Right lung (tissue), 5 donors: ENCODE measurements around the gene RSRP1. TPM values are rescaled to one million over a fixed set of nuclear protein-coding genes. Genes with fewer than 3 reads are reported as not detected.

Source experiments
- DNase-seq, 2 donors: peaks; one replicate each; pipeline ENCODE4 v3.0.0-alpha.2; 2013
- polyA plus RNA-seq, 5 donors: library from polyadenylated mRNA; unstranded; fragments of 120-200 nt; gene quantifications; one replicate each; pipeline versions ENCODE4 v1.2.1 to v1.2.3, GENCODE V29; 2013; ENCODE audit warnings: inconsistent platforms in 1 of 5, low replicate concordance in 1 of 5; ENCODE audit not compliant: insufficient read length in 5 of 5, insufficient read depth in 1 of 5

RSRP1 gene
- polyA plus RNA-seq, 5 donors, result 166 to 246 (median 233) TPM

DNA sequence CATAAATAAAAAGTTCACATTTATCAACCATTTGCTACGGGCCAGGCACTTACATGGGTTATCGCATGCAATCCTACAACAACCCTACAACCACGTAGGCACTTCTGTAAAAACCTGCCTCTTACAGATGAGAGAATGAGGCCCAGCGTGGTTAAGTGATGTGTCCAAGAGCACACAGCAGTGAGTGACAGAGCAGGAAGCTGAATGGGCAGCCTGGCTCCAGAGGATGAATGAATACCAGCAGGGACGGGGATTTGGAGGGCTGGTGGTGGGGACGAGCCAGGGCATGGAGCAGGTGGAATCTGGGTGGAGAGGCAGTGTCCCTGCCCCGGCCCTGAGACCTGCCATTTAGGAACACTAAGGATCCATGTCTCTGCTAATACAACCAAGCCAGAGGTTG, 50.4 kb downstream of the RSRP1 start:
- no peak for DNase-seq

DNA sequence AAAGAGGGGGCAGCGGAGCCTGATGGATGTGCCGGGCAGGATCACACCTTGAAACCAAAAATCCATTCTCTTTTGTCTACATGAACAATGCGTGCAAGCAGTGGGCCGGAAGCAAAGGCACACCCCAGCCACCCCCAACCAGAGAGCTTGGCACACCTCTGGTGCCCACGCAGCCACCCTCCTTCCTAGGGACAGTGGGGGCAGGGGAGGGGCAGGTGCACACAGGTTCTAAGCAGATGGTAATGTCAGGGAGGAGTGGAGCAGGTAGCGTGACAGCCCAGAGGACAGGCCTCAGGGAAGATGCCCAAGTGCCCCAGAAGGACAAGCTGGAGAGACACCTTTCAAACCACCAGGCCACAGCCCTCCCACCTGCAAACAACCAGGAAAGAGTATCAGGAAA, 51.4 kb downstream of the RSRP1 start:
- no peak for DNase-seq

DNA sequence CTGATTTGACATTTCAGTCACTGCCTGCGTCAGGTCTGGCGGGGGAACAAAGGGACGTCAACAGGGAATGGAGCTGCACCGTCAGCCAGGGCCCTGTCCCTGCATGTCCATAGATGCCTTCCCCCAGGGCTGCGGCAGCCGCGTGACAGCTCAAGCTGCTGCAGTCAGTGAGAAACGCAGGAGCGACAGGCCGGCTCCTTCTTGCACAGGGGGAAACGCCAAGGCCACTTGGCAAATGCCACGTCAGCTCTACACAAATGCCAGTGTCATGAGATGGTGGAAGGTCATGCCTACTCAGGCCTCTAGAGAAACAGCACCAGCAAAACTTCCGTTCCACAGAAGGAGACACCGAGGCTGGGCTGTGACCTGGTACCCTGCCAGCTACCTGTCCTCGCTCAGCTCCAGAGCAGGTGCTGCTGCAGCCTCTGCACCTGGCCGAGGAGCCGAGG, 52.7 kb downstream of the RSRP1 start:
- no peak for DNase-seq

DNA sequence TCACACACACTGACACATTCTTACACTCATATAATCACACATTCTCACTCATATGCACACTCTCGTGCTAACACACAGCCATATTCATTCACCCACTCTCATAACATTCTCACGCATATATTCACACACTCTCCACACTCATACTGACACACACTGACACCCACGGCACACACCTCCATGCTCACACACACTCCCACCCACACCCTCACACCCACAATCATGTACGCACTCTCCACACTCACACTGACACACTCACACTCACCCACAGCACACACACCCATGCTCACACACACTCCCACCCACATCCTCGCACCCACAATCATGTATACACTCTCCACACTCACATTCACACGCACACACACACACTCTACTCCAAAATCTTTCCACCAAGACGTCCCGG, 53.2 kb downstream of the RSRP1 start:
- DNase-seq, result no peak

DNA sequence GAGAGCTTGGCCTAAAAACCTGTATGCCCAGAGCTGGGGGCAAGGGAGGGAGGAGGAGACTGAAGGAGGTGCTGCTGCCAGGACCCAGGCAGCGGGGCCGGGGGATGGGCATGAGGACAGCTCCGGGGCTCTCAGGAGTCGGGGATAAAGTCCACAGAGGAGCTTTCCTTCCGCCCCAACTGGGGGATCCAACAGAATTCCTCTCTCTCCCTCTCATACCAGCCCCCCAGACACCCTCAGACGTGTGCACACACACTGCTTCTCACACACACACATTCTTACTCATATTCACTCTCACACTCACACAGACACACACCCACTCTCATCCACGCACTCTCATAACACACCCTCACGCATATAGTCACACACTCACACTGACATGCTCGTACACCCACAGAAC, 54.0 kb downstream of the RSRP1 start:
- DNase-seq, result no peak

Other genes with a start within 250 kb of the RSRP1 start
- gene SYF2, start 15.0 kb downstream of the RSRP1 start, polyA plus RNA-seq, result 10 to 100 TPM; 79.8 to 96.2 (median 90.4) TPM
- 1 to 10 TPM; 1.2 to 2.9 (median 2.5) TPM for gene RHD, start 25.1 kb upstream of the RSRP1 start, polyA plus RNA-seq
- 10 to 100 TPM; 75.3 to 93.1 (median 82.6) TPM for gene TMEM50A, start 90.9 kb upstream of the RSRP1 start, polyA plus RNA-seq
- gene RHCE, start 173.4 kb upstream of the RSRP1 start, polyA plus RNA-seq, result 1 to 10 TPM in 3 of 5 donors, under 1 TPM in 2; 0.41 to 4.9 (median 1.4) TPM
- gene MACO1, start 183.4 kb upstream of the RSRP1 start, polyA plus RNA-seq, result 10 to 100 TPM; 22.2 to 29.8 (median 24.1) TPM